Measurements from ENCODE around the gene SDHA.
"Not testable (repeated sequence)": the region's sequence is repeated elsewhere in the genome, so short reads cannot be mapped to it uniquely, and the experiment has no call there.

SDHA gene

GRCh38 chr5:300691-301435 is 82.7 kb downstream of the SDHA start:
- not testable (repeated sequence) for DNase-seq (ENCODE audit: low read depth)

- DNase-seq (ENCODE audit: low read depth) = not testable (repeated sequence)
Observed at GRCh38 chr5:302416-302815, 84.3 kb downstream of the SDHA start.

GRCh38 chr5:302966-303365 is 84.8 kb downstream of the SDHA start:
- DNase-seq (ENCODE audit: low read depth) = no peak

GRCh38 chr5:303741-304140 is 85.6 kb downstream of the SDHA start:
- not testable (repeated sequence) for DNase-seq (ENCODE audit: low read depth)

GRCh38 chr5:305050-305449 is 86.9 kb downstream of the SDHA start:
- no peak for DNase-seq (ENCODE audit: low read depth)

GRCh38 chr5:305459-305858 is 87.3 kb downstream of the SDHA start:
- no peak for DNase-seq (ENCODE audit: low read depth)

GRCh38 chr5:306011-306805 is 88.1 kb downstream of the SDHA start:
- DNase-seq (ENCODE audit: low read depth) = no peak
